Endothelial cell of hepatic sinusoid (primary cell): ENCODE data around the gene DRD4.

Experiments
- in situ Hi-C: cut with HindIII; loops from 2 replicates; pipeline ENCODE4 v1.10.0; 2017; ENCODE audit warnings: low sequenced_read_pairs

DRD4 gene

GRCh38 chr11:636511-637332, at the start of gene DRD4:
DRD4 (plus strand) TSS chr11:637269; CDS start chr11:637305, 36 bp downstream.
- in situ Hi-C loops: no loop called here

GRCh38 chr11:587546-587945, 49.5 kb upstream of the DRD4 start:
- in situ Hi-C loops: no loop called here

- in situ Hi-C loops: no loop called here
Measured at GRCh38 chr11:587978-588380, 49.1 kb upstream of the DRD4 start.

DNA sequence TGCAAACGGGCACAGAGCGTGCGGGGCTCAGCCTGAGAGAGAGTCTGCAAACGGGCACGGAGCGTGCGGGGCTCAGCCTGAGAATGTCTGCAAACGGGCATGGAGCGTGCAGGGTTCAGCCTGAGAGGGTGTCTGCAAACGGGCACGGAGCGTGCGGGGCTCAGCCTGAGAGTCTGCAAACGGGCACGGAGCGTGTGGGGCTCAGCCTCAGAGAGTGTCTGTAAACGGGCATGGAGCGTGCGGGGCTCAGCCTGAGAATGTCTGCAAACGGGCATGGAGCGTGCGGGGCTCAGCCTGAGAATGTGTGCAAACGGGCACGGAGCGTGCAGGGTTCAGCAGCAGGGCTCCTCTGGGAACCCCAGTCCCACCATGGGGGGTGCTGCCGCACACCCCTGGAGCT, 47.3 kb upstream of the DRD4 start:
- in situ Hi-C loops: no loop called here

DNA sequence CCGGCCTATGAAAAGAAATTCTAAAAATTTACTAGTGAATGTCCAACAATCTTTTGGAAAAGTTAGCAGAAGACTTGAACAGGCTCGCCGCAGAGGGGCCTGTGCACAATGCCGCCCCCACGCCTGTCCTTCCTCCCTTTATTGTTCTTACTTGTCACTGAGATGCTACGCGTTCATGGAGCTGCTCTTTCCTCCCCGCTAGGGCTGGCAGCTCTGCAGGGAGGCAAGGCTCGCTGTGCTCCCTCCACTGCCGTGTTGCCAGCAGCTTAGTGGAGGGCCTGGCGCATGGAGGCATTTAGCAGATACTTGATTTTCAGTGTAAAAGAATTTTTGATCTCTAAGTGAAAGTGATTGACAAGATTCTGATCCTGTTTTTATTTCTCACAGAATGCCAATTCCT, 46.1 kb upstream of the DRD4 start:
- in situ Hi-C loops: no loop called here

GRCh38 chr11:592501-592900, 44.6 kb upstream of the DRD4 start:
- in situ Hi-C loops: no loop called here

GRCh38 chr11:592918-593317, 44.2 kb upstream of the DRD4 start:
- in situ Hi-C loops: no loop called here

DNA sequence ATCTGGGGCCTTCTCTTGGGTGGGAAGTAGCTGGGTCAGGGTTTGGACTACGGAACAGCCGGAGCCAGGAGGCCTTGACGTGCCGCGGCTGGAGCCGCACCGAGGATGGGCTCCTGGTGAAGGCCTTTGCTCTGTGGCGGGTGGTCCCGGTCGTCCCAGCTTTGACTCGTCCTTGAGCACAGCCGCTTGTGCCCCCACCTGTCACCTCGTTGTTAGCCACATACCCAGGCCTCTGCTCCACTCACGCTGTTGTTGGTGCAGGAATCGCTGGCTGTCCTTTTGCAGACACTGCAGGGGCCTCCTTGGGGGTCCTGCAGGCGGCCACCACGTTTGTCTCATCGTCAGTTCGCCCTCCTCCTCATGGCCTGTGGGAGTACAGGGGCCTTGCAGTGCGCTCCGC, 43.7 kb upstream of the DRD4 start:
- in situ Hi-C loops: no loop called here

DNA sequence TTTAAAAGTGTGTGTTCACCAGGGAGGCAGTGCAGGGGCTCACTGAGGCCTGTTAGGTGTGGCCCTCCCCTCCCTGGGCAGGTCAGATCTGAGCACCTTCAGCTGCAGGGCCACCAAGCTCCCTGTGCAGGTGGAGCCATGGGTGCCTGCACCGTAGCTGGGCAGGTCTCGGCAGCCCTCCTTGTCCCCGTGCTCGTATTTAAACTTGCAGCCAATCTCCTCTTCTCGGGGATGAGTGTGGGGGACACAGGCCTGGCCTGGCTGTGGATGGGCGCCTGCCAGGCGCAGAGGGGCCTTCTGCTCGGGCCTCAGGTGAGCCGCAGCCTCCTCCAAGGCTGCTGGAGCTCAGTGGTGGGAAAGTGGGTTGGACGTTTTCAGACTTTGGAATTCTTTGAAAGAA, 41.7 kb upstream of the DRD4 start:
- in situ Hi-C loops: no loop called here

DNA sequence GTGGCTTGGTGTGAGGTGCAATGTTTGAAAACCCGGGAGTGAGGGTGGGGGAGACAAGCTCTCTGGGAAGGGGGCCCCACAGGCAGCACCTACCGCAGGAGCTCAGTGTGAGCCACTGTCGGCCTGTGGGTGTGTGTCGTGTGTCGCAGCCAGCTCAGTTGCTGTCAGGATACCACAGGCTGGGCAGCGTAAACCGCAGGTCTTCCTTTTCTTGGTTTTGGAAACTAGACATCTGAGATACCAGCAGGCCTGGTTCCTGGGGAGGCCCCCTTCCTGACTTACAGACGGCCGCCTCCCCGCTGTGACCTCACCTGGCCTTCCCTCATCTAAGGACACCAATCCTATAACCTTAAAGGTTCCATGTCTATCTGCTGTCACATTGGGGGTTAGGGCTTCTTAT, 40.7 kb upstream of the DRD4 start:
- in situ Hi-C loops: no loop called here

DNA sequence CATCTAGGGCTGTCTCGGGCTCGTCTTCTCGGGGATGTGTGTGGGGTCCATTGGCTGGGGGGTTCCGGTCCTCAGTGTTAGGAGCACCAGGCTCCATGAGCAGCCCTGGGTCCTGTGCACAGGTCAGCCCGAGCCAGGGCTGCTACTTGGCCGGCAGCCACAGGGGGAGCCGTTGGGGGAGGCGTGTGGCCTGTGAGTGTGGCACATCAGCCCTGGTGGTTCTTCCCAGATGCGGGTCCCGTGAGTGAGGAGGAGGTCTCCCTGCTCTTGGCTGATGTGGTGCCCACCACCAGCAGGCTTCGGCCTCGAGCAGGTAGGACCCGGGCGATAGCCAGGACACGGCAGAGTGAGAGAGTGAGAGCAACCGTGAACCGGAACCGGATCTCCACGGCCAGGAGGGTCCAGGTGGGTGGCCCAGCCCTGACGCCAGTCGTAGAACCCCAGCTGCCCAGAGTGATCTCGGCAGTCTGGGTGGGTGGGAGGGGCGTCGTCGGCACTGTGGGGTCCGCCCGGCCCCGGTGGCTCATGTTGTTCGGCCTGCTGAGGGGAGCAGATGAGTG, 39.8 kb upstream of the DRD4 start:
- in situ Hi-C loops: no loop called here

DNA sequence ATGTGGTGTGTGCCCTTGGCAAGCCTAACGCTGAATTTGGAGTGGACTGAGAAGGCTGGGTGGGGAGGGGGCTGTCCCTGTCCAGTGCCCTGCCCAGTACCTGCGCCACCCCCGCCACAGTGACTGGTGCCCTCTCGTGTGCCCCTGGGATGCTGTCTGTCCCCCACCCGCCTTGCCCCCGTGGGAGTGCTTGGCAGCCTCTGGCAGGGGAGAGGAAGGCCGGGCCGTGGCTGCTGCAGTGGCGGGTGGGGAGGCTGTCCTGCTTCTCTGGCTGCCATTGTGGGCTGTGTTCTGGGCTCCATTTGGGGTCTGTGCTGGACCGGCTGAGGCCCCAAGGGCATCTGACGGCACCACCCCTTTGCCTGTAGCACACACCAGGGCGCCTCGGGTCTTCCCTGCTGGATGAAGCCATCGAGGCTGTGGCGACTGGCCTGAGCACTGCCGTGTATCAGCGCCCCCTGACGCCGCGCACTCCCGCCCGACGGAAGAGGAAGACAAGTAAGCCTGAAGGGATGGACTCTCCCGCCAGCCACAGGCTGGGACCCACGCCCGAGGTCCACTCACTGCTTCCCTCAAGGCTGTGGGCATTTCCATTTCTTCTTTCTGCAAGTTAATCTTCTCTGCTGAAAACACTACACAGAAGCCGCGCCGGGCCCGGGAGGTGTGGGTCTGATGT, 38.9 kb upstream of the DRD4 start:
- in situ Hi-C loops: no loop called here

GRCh38 chr11:601573-602245, 35.4 kb upstream of the DRD4 start:
- in situ Hi-C loops: no loop called here

DNA sequence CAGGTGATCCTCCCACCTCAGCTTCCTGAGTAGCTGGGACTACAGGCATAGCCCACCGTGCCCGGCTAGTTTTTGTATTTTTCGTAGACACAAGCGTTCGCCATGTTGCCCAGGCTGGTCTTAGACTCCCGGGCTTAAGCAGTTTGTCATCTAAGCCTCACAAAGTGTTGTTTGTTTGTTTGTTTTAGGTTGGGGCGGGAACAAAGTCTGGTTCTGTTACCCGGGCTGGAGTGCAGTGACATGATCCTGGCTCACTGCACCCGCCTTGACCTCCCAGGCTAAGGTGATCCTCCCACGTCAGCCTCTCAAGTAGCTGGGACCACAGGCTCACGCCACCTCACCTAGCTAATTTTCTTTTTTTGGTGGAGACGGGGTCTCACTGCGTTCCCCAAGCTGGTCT, 33.9 kb upstream of the DRD4 start:
- in situ Hi-C loops: no loop called here

DNA sequence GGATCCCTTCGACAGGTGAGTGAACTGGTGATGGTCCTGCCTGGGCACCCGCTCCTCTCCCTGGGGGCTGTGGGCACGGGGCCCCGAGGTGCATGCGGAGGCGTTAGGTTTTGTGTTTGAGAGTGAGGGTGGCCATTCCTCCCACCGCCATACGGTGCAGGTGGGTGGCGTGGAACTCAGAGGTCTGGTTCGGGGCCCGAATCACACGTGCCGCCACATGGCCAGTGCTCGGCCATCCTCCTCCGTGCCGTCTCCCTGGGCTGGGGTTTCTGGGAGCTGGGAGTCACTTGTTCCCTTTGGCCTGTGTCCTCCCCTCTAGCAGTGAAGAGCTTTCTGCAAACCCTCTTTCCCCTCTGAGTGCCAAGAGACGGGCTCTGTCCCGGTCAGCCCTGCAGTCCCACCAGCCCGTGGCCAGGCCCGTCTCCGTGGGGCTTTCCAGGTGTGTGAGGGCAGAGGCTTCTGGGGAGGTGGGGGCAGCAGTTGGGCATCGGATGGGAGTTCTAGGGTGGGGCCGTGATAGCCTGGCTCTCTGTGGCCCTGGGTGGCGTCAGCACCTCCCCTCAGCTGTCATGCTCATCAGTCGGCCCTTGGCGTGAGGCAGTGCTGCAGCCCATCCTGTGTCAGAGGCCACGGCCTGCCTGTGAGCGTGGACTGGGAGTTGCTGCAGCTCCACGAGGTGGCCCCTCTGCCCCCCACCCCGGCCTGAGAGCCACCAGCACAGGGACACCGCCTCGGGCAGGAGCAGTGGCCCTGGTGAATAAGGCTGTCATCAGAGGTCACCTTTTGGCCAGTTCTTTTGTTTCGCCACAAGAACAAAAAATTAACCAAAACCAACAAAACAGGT, 31.6 kb upstream of the DRD4 start:
- in situ Hi-C loops: no loop called here

GRCh38 chr11:606245-606644, 30.8 kb upstream of the DRD4 start:
- in situ Hi-C loops: no loop called here

DNA sequence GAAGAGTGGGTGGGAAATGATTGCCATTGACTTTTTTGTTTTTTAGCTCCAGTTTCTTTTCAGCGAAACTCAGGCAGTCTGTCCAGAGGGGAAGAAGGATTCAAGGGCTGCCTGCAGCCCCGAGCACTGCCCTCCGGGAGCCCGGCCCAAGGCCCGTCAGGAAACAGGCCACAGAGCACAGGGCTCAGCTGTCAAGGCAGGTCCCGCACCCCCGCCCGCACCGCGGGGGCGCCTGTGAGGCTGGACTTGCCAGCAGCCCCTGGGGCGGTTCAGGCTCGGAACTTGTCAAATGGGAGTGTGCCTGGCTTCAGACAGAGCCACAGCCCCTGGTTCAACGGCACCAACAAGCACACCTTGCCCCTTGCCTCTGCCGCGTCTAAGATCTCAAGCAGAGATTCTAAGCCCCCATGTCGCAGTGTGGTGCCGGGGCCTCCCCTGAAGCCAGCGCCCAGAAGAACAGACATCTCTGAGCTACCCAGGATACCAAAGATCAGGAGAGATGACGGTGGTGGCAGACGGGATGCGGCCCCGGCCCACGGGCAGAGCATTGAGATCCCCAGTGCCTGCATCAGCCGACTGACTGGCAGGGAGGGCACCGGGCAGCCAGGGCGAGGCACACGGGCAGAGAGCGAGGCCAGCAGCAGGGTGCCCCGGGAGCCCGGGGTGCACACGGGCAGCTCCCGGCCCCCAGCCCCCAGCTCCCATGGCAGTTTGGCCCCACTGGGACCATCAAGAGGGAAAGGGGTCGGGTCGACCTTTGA, 29.9 kb upstream of the DRD4 start:
- in situ Hi-C loops: no loop called here

DNA sequence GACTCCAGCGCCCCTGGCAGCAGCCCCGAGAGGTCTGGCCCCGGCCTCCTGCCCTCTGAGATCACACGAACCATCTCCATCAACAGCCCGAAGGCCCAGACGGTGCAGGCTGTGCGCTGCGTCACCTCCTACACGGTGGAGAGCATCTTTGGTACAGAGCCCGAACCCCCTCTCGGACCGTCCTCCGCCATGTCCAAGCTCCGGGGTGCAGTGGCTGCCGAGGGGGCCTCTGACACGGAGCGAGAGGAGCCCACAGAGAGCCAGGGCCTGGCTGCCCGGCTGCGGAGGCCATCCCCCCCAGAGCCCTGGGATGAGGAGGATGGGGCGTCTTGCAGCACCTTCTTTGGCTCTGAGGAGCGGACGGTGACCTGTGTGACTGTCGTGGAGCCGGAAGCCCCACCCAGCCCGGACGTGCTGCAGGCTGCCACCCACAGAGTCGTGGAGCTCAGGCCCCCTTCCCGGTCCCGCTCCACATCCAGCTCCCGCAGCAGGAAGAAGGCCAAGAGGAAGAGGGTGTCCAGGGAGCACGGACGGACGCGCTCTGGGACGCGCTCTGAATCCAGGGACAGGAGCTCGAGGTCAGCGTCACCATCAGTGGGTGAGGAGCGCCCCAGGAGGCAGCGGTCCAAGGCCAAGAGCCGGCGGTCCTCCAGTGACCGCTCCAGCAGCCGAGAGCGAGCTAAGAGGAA, 29.0 kb upstream of the DRD4 start:
- in situ Hi-C loops: no loop called here

DNA sequence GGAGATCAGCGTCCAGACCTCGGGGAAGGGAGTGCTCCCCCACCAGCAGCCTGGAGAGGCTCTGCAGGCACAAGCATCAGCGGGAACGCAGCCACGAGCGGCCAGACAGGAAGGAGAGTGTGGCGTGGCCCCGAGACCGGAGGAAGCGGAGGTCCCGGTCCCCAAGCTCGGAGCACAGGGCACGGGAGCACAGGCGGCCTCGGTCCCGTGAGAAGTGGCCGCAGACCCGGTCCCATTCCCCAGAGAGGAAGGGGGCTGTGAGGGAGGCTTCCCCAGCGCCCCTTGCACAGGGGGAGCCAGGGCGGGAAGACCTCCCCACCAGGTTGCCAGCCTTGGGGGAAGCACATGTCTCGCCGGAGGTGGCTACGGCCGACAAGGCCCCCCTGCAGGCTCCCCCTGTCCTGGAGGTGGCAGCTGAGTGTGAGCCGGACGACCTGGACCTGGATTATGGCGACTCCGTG, 28.2 kb upstream of the DRD4 start:
- in situ Hi-C loops: no loop called here
